ENCODE results near the gene LHX4. TPM values are rescaled to one million over a fixed set of nuclear protein-coding genes. Genes with fewer than 3 reads are reported as not detected.

The LHX4 gene
- total and polyA plus RNA-seq, 10 of the 15 experiments (the other 5 are each of a cell fraction or from before 2014, with no cell fraction given), result 0.05 to 0.80 (median 0.32) TPM; not detected in 6

DNA sequence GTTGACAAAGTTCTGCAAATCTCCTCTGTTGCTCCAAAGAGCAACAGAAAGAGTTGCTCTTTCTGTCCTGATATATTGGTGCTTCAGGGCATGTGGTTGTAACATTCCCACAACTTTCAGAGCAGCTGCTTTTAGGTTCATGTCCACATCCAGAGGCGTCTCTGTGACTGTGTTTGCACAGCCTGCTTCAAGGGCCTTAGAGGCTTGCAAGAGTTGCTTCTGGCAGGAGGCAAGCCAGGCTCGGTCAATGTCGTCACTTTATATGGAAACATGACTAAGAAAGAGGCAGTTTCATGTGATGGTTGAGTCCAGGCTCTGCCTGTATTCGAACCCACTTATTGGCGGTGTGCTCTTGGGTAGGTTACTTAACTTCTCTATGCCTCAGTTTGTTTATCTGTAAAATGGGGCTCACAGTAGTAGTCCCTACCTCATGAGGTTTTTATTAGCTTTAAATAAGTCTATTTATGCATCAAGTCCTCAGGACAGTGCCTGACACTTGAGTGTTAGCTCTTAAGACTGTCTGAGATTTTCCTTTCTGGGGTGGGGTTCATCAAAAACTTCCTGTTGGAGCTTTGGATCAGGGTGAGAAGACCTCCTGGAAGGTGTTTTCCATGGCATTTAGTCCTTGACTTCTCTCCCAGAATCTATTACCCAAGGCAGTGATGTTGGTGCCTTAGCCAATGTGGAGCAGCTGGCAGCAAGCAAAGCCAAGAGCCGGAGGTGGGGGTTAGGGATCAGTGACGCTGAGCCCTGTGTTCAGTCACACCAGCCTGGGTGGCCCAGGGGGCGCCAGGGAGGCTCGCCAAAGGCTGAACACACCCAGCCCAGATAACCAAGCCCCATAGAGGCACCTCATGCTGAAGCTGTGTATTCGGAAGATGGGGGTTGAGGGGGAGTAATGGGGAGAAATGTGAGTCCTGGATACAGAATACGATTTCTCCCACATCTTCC, 18.9 kb downstream of the LHX4 start:
- Histone ChIP-seq H3K9me3 (replicated peaks; ENCODE audit: control insufficient read depth, insufficient read depth, low read length) (no peaks in the 10 kb centered on the region), H2AFZ (ENCODE audit: control insufficient read depth, low read depth, low read length) (no peak overlapping the region), H4K20me1 (ENCODE audit: control insufficient read depth, insufficient read depth) (no peaks in the 10 kb centered on the region), H3K36me3 (ENCODE audit: control insufficient read depth in 2 of 2, insufficient read depth in 2 of 2, low read length in 1 of 2) (no peaks in the 10 kb centered on the region), H3K4me2 (ENCODE audit: control insufficient read depth, insufficient read depth) (no peak overlapping the region), H3K4me3 (no peak overlapping the region), H3K79me2 (ENCODE audit: control insufficient read depth, insufficient read depth, low read length) (no peaks in the 10 kb centered on the region), H3K27ac (ENCODE audit: control insufficient read depth, insufficient read depth) (no peak overlapping the region), H3K27me3 (replicated peaks in 1 of 2; ENCODE audit: control insufficient read depth in 2 of 2, insufficient read depth in 2 of 2, low read length in 1 of 2) (no peaks in the 10 kb centered on the region), H3K4me1 (ENCODE audit: control insufficient read depth, insufficient read depth, low read length) (no peaks in the 10 kb centered on the region; the same call in 1 of the 2 replicates), H3K9ac (ENCODE audit: control insufficient read depth, insufficient read depth, low read length) (no peak overlapping the region)
- intact Hi-C loops (cut with micrococcal nuclease; ENCODE audit: unreplicated experiment) (no loop called here), in situ Hi-C loops (cut with MboI) (loop anchor here (5.0 kb wide), 1 partner anchor 48 kb away; no protein-coding TSS in a partner anchor)
- SMC1A ChIA-PET (ENCODE audit: uncharacterized antibody, unreplicated experiment), result interaction anchor here (0.9 kb wide), 1 partner anchor 229 kb away, joined by 3 read pairs; no protein-coding TSS in a partner anchor
- RAD21 ChIA-PET (ENCODE audit: unreplicated experiment), result no interaction called here
- CTCF ChIA-PET, result interaction anchor here (0.8 to 1.0 kb wide), 3 partner anchors 10 to 290 kb away, joined by 3 to 5 read pairs (median 4); no protein-coding TSS in a partner anchor
- 58% methylated on average over 11 of the region's 11 CpGs for WGBS (ENCODE audit: insufficient coverage, insufficient replicate concordance, low lambda C conversion rate, missing lambda C conversion rate)
- DNase-seq (ENCODE audit: low read depth, low spot score) (no peak), ATAC-seq (peak; percentile 40; the same call in 2 of the 3 replicates), FAIRE-seq (no peak)
- BruUV-seq (replicated peaks), result no TSS peak
- TF ChIP-seq CBX5 (IDR thresholded peaks at IDR 0.05; ENCODE audit: low read depth), result no peak
- TF ChIP-seq, protein P1, sequence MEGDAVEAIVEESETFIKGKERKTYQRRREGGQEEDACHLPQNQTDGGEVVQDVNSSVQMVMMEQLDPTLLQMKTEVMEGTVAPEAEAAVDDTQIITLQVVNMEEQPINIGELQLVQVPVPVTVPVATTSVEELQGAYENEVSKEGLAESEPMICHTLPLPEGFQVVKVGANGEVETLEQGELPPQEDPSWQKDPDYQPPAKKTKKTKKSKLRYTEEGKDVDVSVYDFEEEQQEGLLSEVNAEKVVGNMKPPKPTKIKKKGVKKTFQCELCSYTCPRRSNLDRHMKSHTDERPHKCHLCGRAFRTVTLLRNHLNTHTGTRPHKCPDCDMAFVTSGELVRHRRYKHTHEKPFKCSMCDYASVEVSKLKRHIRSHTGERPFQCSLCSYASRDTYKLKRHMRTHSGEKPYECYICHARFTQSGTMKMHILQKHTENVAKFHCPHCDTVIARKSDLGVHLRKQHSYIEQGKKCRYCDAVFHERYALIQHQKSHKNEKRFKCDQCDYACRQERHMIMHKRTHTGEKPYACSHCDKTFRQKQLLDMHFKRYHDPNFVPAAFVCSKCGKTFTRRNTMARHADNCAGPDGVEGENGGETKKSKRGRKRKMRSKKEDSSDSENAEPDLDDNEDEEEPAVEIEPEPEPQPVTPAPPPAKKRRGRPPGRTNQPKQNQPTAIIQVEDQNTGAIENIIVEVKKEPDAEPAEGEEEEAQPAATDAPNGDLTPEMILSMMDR (IDR thresholded peaks at IDR 0.05 in 2 of 3, conservative IDR thresholded peaks at IDR 0.05 in 1 of 3; ENCODE audit: control insufficient read depth in 2 of 3, extremely low read depth in 1 of 3, insufficient read depth in 1 of 3, low read depth in 3 of 3, low read length in 3 of 3), result 0 out of 6 replicates have a peak, but pooled peaks of 1 of the 3 experiments have one; percentile 6
- POLR2A ChIA-PET, result interaction anchor here (0.8 kb wide), 1 partner anchor 10 kb away, joined by 3 read pairs; no protein-coding TSS in a partner anchor
